Left ventricle myocardium inferior (tissue), 1 donor: Measurements from ENCODE around the gene XPR1. TPM values are rescaled to one million over a fixed set of nuclear protein-coding genes. Genes with fewer than 3 reads are reported as not detected.

Experiments
- DNase-seq: peaks from one replicate; pipeline ENCODE4 v3.0.0-alpha.2; 2020
- H3K27ac ChIP-seq: fragments of 200-600 bp; replicated peaks from 2 replicates; pipeline ENCODE4 v1.8.0; 2021
- H3K27me3 ChIP-seq: fragments of 200-600 bp; 2 replicates; pipeline ENCODE4 v1.8.0; 2021; ENCODE audit warnings: low read depth
- H3K36me3 ChIP-seq: fragments of 200-600 bp; 2 replicates; pipeline ENCODE4 v1.8.0; 2021
- H3K4me1 ChIP-seq: fragments of 200-600 bp; 2 replicates; pipeline ENCODE4 v1.8.0; 2021
- H3K4me3 ChIP-seq: fragments of 200-600 bp; 2 replicates; pipeline ENCODE4 v1.8.0; 2021; ENCODE audit warnings: mild to moderate bottlenecking, moderate library complexity
- H3K9me3 ChIP-seq: fragments of 200-600 bp; replicated peaks from 2 replicates; pipeline ENCODE4 v1.8.0; 2021
- intact Hi-C: fragments of 100-400 bp; cut with micrococcal nuclease; formaldehyde crosslinking; loops from one replicate; pipeline ENCODE4 v1.11.0; 2022
- total RNA-seq: library from RNA; stranded (reverse); fragmentation: NEBNext Ultra II Directional; extraction: Animal tissue kit (Norgen Biotek cat#: 25700); gene quantifications from one replicate; pipeline ENCODE4 v1.2.1, GENCODE V29; 2021
- TF ChIP-seq, protein P1 (sequence below): fragments of 200-600 bp; IDR thresholded peaks from 2 replicates; pipeline ENCODE4 v1.8.0; 2021; ENCODE audit warnings: antibody characterized with exemption, mild to moderate bottlenecking, borderline replicate concordance
- donor health status: DM: no; HTN: yes; CAD: no; lungs with severe emphysema.

The XPR1 gene
- total RNA-seq, 1 donor from 2014 or later, result 60.4 TPM

DNA sequence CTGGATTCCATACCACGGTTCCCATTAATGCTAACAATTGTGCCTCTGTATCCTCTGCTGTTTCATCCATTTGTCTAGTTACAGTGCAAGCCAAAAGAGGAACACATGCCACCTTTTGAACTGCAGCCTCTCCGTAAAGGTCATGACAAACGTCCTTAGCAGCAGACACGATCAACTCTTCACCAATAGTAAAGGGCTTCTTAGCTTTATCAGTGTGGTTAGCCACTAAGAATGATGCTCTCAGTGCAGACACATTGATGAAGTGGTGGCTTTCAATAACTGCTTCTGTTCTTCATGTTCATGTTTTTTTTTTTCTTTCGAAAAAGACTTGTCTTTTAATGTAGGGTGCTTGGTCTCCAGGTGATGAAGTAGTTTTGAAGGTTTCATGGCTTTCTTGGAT is 14.3 kb downstream of the XPR1 start:
- Histone ChIP-seq H3K4me1 (peaks cover 91% of the 10 kb centered on the region), H3K9me3 (no peaks in the 10 kb centered on the region), H3K27ac (peak overlapping the region; percentile 41), H3K36me3 (no peaks in the 10 kb centered on the region), H3K4me3 (no peak overlapping the region), H3K27me3 (no peaks in the 10 kb centered on the region)
- no peak for DNase-seq
- intact Hi-C loops, result no loop called here
- TF ChIP-seq, protein P1, sequence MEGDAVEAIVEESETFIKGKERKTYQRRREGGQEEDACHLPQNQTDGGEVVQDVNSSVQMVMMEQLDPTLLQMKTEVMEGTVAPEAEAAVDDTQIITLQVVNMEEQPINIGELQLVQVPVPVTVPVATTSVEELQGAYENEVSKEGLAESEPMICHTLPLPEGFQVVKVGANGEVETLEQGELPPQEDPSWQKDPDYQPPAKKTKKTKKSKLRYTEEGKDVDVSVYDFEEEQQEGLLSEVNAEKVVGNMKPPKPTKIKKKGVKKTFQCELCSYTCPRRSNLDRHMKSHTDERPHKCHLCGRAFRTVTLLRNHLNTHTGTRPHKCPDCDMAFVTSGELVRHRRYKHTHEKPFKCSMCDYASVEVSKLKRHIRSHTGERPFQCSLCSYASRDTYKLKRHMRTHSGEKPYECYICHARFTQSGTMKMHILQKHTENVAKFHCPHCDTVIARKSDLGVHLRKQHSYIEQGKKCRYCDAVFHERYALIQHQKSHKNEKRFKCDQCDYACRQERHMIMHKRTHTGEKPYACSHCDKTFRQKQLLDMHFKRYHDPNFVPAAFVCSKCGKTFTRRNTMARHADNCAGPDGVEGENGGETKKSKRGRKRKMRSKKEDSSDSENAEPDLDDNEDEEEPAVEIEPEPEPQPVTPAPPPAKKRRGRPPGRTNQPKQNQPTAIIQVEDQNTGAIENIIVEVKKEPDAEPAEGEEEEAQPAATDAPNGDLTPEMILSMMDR, result no peak

DNA sequence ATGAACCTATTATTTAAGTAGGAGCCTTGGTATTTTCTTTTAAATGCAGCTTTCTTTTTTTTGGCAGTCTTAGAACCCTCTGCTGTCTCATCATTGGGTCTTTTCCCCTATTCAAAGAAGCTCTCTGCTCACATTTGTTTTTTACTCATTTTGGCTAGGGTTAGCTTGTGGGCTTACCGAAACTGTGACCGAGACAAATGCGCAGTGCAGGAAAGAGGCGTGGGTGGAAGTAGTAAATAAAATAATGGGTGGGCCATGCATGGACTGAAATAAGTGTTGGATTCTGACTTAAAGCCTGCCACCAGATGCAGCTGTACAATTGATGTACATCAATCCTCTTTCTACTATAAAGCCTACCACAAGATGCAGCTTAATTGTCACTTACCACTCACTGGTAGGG is 14.7 kb downstream of the XPR1 start:
- Histone ChIP-seq H3K36me3 (no peaks in the 10 kb centered on the region), H3K27ac (peak overlapping the region; percentile 41), H3K4me1 (peaks cover 87% of the 10 kb centered on the region), H3K27me3 (no peaks in the 10 kb centered on the region), H3K9me3 (no peaks in the 10 kb centered on the region), H3K4me3 (no peak overlapping the region)
- intact Hi-C loops, result no loop called here
- DNase-seq, result no peak
- TF ChIP-seq, protein P1, result no peak

DNA sequence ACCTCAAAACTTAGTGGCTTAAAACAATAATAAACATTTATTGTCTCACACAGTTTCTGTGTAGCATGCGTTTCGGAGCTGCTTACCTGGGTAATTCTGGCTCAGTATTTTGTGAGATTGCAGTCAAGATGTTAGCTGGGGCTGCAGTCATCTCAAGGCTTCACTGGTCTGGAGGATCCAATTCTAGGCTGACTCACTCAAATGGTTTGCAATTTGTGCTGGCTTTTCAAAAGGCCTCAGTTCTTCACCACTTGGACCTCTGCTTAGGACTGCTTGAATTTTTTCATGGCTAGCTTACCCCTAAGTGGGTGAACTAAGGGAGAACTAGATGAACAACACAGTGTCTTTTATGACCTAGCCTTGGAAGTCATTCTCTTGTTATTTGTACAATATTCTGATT is 21.0 kb downstream of the XPR1 start:
- H3K27me3 ChIP-seq, result no peaks in the 10 kb centered on the region
- no peak overlapping the region for H3K4me3 ChIP-seq
- peaks cover 24% of the 10 kb centered on the region for H3K4me1 ChIP-seq
- H3K9me3 ChIP-seq, result peaks cover 19% of the 10 kb centered on the region
- TF ChIP-seq, protein P1, result no peak
- intact Hi-C loops, result no loop called here
- no peak overlapping the region for H3K27ac ChIP-seq
- no peak for DNase-seq
- H3K36me3 ChIP-seq, result peaks cover 4% of the 10 kb centered on the region

DNA sequence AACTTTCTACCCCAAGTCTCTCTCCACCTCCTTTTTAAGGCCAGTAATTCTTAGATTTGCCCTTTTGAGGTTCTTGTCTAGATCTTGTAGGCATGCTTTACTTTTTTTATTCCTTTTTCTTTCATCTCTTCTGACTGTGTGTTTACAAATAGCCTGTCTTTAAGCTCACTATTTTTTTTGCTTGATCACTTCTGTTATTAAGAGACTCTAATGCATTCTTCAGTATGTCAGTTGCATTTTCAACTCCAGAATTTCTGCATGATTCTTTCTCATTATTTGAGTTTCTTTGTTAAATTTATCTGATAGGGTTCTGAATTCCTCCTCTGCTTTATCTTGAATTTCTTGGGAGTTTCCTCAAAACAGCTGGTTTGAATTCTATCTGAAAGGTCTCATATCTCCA is 30.9 kb downstream of the XPR1 start:
- TF ChIP-seq, protein P1, result no peak
- Histone ChIP-seq H3K4me1 (peaks cover 13% of the 10 kb centered on the region), H3K9me3 (peaks cover 69% of the 10 kb centered on the region), H3K4me3 (no peak overlapping the region), H3K36me3 (peaks cover 32% of the 10 kb centered on the region), H3K27ac (no peak overlapping the region), H3K27me3 (no peaks in the 10 kb centered on the region)
- intact Hi-C loops, result no loop called here
- no peak for DNase-seq

DNA sequence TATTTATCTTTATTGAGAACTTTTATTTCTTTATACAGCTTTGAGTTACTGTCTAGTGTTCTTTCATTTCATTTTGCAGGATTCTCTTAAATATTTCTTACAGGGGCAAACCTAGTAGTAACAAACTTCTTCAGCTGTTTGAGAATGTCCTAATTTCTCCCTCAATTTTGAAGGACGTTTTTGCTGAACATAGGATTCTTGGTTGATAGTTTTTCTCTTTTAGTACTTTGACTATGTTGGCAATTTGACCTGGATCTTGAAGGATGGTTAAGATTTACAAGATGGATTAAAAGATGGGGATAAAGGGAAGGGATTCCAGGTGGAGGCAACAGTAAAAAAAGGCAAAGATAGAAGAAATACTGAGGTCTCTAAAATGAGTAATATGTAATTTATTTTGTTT is 38.9 kb downstream of the XPR1 start:
- Histone ChIP-seq H3K9me3 (peaks cover 38% of the 10 kb centered on the region), H3K27ac (no peak overlapping the region), H3K4me3 (no peak overlapping the region), H3K4me1 (peaks cover 12% of the 10 kb centered on the region), H3K27me3 (no peaks in the 10 kb centered on the region), H3K36me3 (peaks cover 8% of the 10 kb centered on the region)
- no peak for DNase-seq
- TF ChIP-seq, protein P1, result no peak
- intact Hi-C loops, result no loop called here

DNA sequence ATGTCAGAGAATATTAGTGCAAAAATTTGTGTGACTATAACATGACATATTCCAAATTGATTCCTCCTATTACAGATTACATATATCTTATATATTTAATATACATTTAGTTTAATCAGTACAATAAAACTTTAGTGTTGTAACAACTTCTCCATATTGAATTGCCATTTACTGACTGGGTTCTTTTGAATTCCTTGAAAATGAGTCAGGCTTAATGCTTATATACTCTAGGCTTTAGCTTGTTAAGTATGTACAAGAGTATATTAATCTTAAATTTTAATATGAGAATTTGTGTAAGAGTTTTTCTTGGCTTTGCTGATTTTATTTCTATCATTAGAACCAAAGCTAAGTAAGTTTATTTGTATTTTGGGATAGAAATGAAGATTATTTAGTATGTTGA is 40.3 kb downstream of the XPR1 start:
- Histone ChIP-seq H3K4me3 (no peak overlapping the region), H3K4me1 (peaks cover 20% of the 10 kb centered on the region), H3K36me3 (peaks cover 8% of the 10 kb centered on the region), H3K27ac (no peak overlapping the region), H3K27me3 (no peaks in the 10 kb centered on the region), H3K9me3 (peaks cover 24% of the 10 kb centered on the region)
- no peak for DNase-seq
- TF ChIP-seq, protein P1, result no peak
- intact Hi-C loops, result no loop called here
